Panc1 (cell line): ENCODE measurements around the gene PSAP.

ENCODE experiments used
- POLR2AphosphoS5 ChIP-seq: IDR thresholded peaks from 2 replicates; pipeline ENCODE4 v1.6.1; 2012; ENCODE audit warnings: mild to moderate bottlenecking, low read depth, low read length, moderate library complexity
- TCF7L2 ChIP-seq: IDR thresholded peaks from 2 replicates; pipeline ENCODE4 v1.6.1; 2011; ENCODE audit warnings: mild to moderate bottlenecking, low read depth, low read length, inconsistent platforms
- TF ChIP-seq, protein P1 (sequence below): fragments of 450-650 bp; IDR thresholded peaks from 2 replicates; pipeline ENCODE4 v1.5.1; 2017; ENCODE audit warnings: mild to moderate bottlenecking

DNA sequence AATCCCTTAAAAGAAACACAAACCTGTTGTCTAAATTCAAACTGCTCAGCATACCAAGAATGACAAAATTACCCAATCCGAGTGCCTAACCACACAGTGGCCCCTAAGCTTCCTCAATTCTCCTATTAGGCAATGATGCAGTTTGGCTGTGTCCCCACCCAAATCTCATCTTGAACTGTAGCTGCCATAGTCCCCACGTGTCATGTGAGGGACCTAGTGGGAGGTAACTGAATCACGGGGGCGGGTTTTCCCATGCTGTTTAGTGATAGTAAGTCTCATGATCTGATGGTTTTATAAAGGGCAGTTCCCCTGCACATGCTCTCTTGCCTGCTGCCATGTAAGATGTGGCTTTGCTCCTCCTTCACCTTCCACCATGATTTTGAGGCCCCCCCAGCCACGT, 21.9 kb downstream of the PSAP start:
- TF ChIP-seq, protein P1, sequence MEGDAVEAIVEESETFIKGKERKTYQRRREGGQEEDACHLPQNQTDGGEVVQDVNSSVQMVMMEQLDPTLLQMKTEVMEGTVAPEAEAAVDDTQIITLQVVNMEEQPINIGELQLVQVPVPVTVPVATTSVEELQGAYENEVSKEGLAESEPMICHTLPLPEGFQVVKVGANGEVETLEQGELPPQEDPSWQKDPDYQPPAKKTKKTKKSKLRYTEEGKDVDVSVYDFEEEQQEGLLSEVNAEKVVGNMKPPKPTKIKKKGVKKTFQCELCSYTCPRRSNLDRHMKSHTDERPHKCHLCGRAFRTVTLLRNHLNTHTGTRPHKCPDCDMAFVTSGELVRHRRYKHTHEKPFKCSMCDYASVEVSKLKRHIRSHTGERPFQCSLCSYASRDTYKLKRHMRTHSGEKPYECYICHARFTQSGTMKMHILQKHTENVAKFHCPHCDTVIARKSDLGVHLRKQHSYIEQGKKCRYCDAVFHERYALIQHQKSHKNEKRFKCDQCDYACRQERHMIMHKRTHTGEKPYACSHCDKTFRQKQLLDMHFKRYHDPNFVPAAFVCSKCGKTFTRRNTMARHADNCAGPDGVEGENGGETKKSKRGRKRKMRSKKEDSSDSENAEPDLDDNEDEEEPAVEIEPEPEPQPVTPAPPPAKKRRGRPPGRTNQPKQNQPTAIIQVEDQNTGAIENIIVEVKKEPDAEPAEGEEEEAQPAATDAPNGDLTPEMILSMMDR: no peak
- TF ChIP-seq POLR2AphosphoS5: no peak
- no peak for TF ChIP-seq TCF7L2
